H1 (cell line): ENCODE measurements around the gene SLC12A8. TPM values are rescaled to one million over a fixed set of nuclear protein-coding genes. Genes with fewer than 3 reads are reported as not detected.

Experiments used
- BACH1 ChIP-seq: IDR thresholded peaks from 2 replicates; pipeline ENCODE4 v1.6.1; 2012; ENCODE audit warnings: low read length, improper control_type of control experiment
- NANOG ChIP-seq: IDR thresholded peaks from 2 replicates; pipeline ENCODE4 v1.6.1; 2011; ENCODE audit warnings: low read length, low read depth, mild to moderate bottlenecking, inconsistent platforms; ENCODE audit not compliant: insufficient read depth, poor library complexity, severe bottlenecking
- POLR2A ChIP-seq, 2 experiments: IDR thresholded peaks; 1 replicate in 1 of 2; 2 replicates in 1 of 2; pipeline ENCODE4 v1.6.1; 2011; ENCODE audit warnings: low read depth in 2 of 2, low read length in 2 of 2, mild to moderate bottlenecking in 2 of 2; ENCODE audit errors: control extremely low read depth in 1 of 2
- SIN3A ChIP-seq, 2 experiments: IDR thresholded peaks in 1 of 2; conservative IDR thresholded peaks in 1 of 2; 2 replicates each; pipeline ENCODE4 v1.6.1; 2011 to 2012; ENCODE audit warnings: low read length in 2 of 2, improper control_type of control experiment in 1 of 2, low read depth in 1 of 2, mild to moderate bottlenecking in 1 of 2
- SIX5 ChIP-seq: IDR thresholded peaks from 2 replicates; pipeline ENCODE4 v1.6.1; 2011; ENCODE audit warnings: mild to moderate bottlenecking, low read depth, low read length
- polyA plus RNA-seq, 7 experiments: library from polyadenylated mRNA; depleted of rRNA in 3 of 7; stranded (reverse) in 5 of 7; unstranded in 2 of 7; fragments of >200 nt in 5 of 7; fragments of 200-250 nt in 2 of 7; gene quantifications; 1 replicate in 5 of 7; 2 replicates in 1 of 7; 4 replicates in 1 of 7; pipeline versions ENCODE4 v1.2.1 to v1.2.3, GENCODE V29; 2011 to 2013; ENCODE audit warnings: missing spikeins in 2 of 7, mixed read lengths in 2 of 7
- total RNA-seq: library from RNA; stranded (reverse); fragmentation: NEBNext Ultra II Directional; extraction: Animal tissue kit (Norgen Biotek cat#: 25700); gene quantifications from 2 replicates; pipeline ENCODE4 v1.2.1, GENCODE V29; 2021
- TF ChIP-seq, protein P1 (sequence below): IDR thresholded peaks from 2 replicates; pipeline ENCODE4 v1.6.1; 2011; ENCODE audit warnings: low read depth, mild to moderate bottlenecking, low read length; ENCODE audit not compliant: insufficient read depth

SLC12A8 gene
- total and polyA plus RNA-seq, 2 of the 8 experiments (the other 6 are each of a cell fraction or from before 2014, with no cell fraction given), result 13.7 to 14.4 TPM

DNA sequence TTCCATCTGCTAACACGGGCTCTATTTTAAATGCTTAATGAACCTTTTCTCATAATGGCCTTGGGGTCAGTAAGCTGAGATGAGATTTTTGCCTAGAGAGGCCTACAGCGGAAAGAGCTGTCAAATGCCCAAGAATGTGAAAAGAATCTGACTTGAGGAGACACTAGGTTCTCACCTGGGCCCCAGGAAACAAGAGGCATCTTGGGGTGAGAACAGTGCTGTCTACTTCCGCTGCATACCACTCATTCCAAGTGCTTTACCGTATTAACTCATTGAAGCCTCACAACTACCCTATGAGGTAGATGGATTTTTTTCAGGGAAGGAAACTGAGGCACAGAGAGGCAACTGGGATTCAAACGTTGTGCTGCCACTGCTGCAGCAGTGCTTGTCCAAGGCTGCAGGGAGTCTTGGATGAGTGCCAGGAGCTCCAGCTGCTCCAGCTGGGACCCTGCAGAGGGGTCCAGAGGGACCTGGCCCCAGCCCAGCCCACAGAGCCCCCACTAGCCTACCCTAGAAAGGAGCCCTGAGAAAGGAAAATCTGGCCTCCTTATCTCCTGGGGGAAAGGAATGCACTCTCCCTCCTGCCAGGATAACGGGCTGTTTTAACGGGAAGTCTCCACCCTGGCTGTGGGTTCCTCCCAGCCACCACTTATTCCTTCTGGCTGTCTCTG lies 68.4 kb downstream of the SLC12A8 start (continued):
- TF ChIP-seq NANOG, result no peak
- TF ChIP-seq SIN3A (conservative IDR thresholded peaks at IDR 0.05 in 1 of 2, IDR thresholded peaks at IDR 0.05 in 1 of 2; ENCODE audit: low read depth in 1 of 2, low read length in 2 of 2), result peak; percentile 35 to 64; a peak in 1 of 4 replicates
- no peak for TF ChIP-seq POLR2A (IDR thresholded peaks at IDR 0.05; ENCODE audit: control extremely low read depth in 1 of 2, low read depth in 2 of 2, low read length in 2 of 2)
- no peak for TF ChIP-seq BACH1
- no peak for TF ChIP-seq SIX5
- TF ChIP-seq, protein P1, sequence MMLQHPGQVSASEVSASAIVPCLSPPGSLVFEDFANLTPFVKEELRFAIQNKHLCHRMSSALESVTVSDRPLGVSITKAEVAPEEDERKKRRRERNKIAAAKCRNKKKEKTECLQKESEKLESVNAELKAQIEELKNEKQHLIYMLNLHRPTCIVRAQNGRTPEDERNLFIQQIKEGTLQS, result no peak
